Lower leg skin (tissue), 3 donors: ENCODE measurements around the gene TAF15.

Experiments
- CTCF ChIP-seq, 3 donors: fragments of 450-650 bp; IDR thresholded peaks; one replicate each; pipeline ENCODE4 v1.5.1; 2016; ENCODE audit warnings: antibody characterized with exemption in 3 of 3, mild to moderate bottlenecking in 3 of 3, moderate library complexity in 2 of 3
- POLR2A ChIP-seq, 2 donors: fragments of 450-650 bp; IDR thresholded peaks; one replicate each; pipeline ENCODE4 v1.6.1; 2016 to 2017; ENCODE audit warnings: antibody characterized with exemption in 2 of 2, mild to moderate bottlenecking in 1 of 2, moderate library complexity in 1 of 2

DNA sequence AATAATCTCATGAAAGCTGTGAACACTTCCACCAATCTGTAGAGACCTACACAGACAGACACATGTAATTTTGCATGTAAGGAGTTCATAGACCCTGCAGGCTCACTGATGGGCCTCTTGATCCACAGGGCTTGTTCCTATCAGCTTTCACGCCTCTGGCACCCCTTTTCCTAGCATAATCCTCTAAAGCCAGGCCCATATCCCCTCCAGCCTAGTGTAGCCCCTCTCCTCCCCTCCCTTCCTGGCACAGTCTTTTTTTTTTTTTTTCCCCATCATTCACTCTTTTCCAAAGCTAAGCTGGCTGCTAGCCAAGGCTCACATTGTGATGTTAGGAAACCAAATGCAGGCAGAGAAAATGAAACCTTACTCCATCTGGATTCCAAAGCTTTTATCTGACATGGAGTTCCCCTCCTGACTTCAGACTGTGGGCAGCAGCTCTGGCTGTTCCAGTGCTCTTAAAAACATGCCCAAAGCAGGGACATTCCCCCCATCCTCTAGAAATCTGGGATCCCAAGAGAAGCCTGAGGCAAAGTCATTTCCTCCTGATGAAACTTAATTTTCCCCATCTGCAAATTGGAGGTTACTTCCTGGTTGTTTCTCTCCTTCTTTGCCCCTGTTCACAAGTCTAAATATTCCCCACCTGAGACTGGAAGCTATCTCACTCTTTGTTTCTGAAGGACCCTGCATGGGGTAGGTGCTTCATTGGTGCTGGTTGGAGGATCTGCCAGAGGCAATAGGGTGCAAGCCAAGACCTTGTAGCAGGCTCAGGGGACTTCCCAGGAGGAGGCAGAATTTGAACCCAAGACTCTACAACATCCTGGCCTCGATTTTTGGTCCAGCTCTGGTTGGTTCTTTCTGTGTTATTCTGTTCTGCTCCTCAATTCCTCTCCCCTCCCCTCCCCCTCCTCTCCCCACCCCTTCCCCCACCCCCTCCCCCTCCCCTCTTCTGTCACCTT, 80.8 kb downstream of the TAF15 start:
- TF ChIP-seq CTCF (IDR thresholded peaks at IDR 0.05) (no peak), POLR2A (IDR thresholded peaks at IDR 0.05) (no peak)
